Endothelial cell of umbilical vein (primary cell): ENCODE measurements around the gene CNOT4. TPM values are rescaled to one million over a fixed set of nuclear protein-coding genes. Genes with fewer than 3 reads are reported as not detected.

Experiments
- BruUV-seq: library from RNA; stranded (reverse); fragments of 400-500 nt; replicated peaks from 2 replicates; lab custom pipeline; 2021; lab: Mats Ljungman, UMichigan
- CTCF ChIA-PET: fragments of 300-600, 350-600 bp; sonication (Branson Sonifier 250); formaldehyde crosslinking; loops from one replicate; lab custom pipeline; 2021; ENCODE audit warnings: antibody characterized with exemption, inconsistent platforms; lab: Charles Lee
- POLR2A ChIA-PET: fragments of 300-600, 350-600 bp; sonication (Branson Sonifier 250); formaldehyde crosslinking; loops from one replicate; lab custom pipeline; 2021; ENCODE audit warnings: antibody characterized with exemption, inconsistent platforms; lab: Charles Lee
- DNase-seq: peaks from one replicate; pipeline ENCODE4 v3.0.0-alpha.2; 2011; ENCODE audit warnings: low read depth, low spot score
- FAIRE-seq: peaks from 2 replicates; lab custom pipeline; 2011; peaks lifted over from hg19 to GRCh38; lab: Jason Lieb, UNC
- H2AFZ ChIP-seq: 2 replicates; pipeline ENCODE4 v1.6.0; 2012; ENCODE audit warnings: low read depth, low read length, control low read depth, inconsistent platforms
- H3K27ac ChIP-seq: 2 replicates; pipeline ENCODE4 v1.5.1; 2011; ENCODE audit warnings: low read depth, mild to moderate bottlenecking, control low read depth, low read length, moderate library complexity; ENCODE audit not compliant: insufficient read depth
- H3K27me3 ChIP-seq, 2 experiments: 2 replicates each; pipeline versions ENCODE4 v1.6.0 to v1.6.1; 2011; ENCODE audit warnings: low read length in 2 of 2, mixed read lengths in 1 of 2; ENCODE audit not compliant: control insufficient read depth in 2 of 2, insufficient read depth in 2 of 2
- H3K36me3 ChIP-seq, 2 experiments: 2 replicates in 1 of 2; 3 replicates in 1 of 2; pipeline ENCODE4 v1.5.1; 2011; ENCODE audit warnings: low read length in 2 of 2, mild to moderate bottlenecking in 1 of 2, moderate library complexity in 1 of 2; ENCODE audit not compliant: control insufficient read depth in 2 of 2, insufficient read depth in 2 of 2; ENCODE audit errors: extremely low read depth in 1 of 2
- H3K4me1 ChIP-seq: 3 replicates; pipeline ENCODE4 v1.5.1; 2011; ENCODE audit warnings: mild to moderate bottlenecking, low read length; ENCODE audit not compliant: control insufficient read depth, insufficient read depth; ENCODE audit errors: extremely low read depth
- H3K4me2 ChIP-seq: 2 replicates; pipeline ENCODE4 v1.6.1; 2011; ENCODE audit warnings: low read length, control low read depth, mixed read lengths; ENCODE audit not compliant: insufficient read depth
- H3K4me3 ChIP-seq, 3 experiments: fragments of 200-600 bp in 1 of 3; sonication (generic), shearing (Covaris generic) in 1 of 3; replicated peaks in 1 of 3; 2 replicates each; pipeline ENCODE4 v1.5.1; 2011 to 2016; ENCODE audit warnings: control low read depth in 3 of 3, low read length in 3 of 3, mild to moderate bottlenecking in 2 of 3, inconsistent platforms in 1 of 3, low read depth in 1 of 3, moderate library complexity in 1 of 3; ENCODE audit not compliant: insufficient read depth in 1 of 3
- H3K79me2 ChIP-seq: 2 replicates; pipeline ENCODE4 v1.6.0; 2012; ENCODE audit warnings: low read length, inconsistent platforms; ENCODE audit not compliant: control insufficient read depth, insufficient read depth
- H3K9ac ChIP-seq: replicated peaks from 2 replicates; pipeline ENCODE3; 2011; ENCODE audit warnings: low read length, control low read depth; ENCODE audit not compliant: insufficient read depth; ENCODE audit errors: extremely low read depth
- H3K9me1 ChIP-seq: replicated peaks from 3 replicates; pipeline ENCODE4 v1.6.0; 2011; ENCODE audit warnings: mild to moderate bottlenecking, low read length; ENCODE audit not compliant: control insufficient read depth, insufficient read depth; ENCODE audit errors: extremely low read depth
- H3K9me3 ChIP-seq: replicated peaks from 2 replicates; pipeline ENCODE4 v1.5.1; 2012; ENCODE audit warnings: low read length, inconsistent platforms; ENCODE audit not compliant: control insufficient read depth, insufficient read depth
- H4K20me1 ChIP-seq: replicated peaks from 2 replicates; pipeline ENCODE3; 2011; ENCODE audit warnings: mild to moderate bottlenecking, low read length; ENCODE audit not compliant: control insufficient read depth, insufficient read depth; ENCODE audit errors: extremely low read depth
- EZH2 ChIP-seq: IDR thresholded peaks from 2 replicates; pipeline ENCODE4 v1.6.1; 2012; ENCODE audit warnings: borderline replicate concordance, low read depth, mild to moderate bottlenecking, moderate library complexity, low read length, inconsistent platforms; ENCODE audit not compliant: severe bottlenecking
- FOS ChIP-seq: IDR thresholded peaks from 2 replicates; pipeline ENCODE4 v1.6.1; 2011; ENCODE audit warnings: mild to moderate bottlenecking, low read length, moderate library complexity, borderline replicate concordance; ENCODE audit not compliant: insufficient read depth
- GATA2 ChIP-seq: IDR thresholded peaks from 2 replicates; pipeline ENCODE4 v1.7.0; 2011; ENCODE audit warnings: low read depth, mild to moderate bottlenecking, moderate library complexity, mixed read lengths, low read length; ENCODE audit not compliant: insufficient read length, insufficient read depth
- JUN ChIP-seq: IDR thresholded peaks from 2 replicates; pipeline ENCODE4 v1.6.1; 2011; ENCODE audit warnings: borderline replicate concordance, low read depth; ENCODE audit not compliant: insufficient read length, insufficient read depth
- MYC ChIP-seq: IDR thresholded peaks from one replicate; pipeline ENCODE4 v1.6.1; 2011; ENCODE audit warnings: mild to moderate bottlenecking, low read depth, low read length
- POLR2A ChIP-seq: IDR thresholded peaks from 2 replicates; pipeline ENCODE4 v1.6.1; 2012; ENCODE audit warnings: low read depth, mild to moderate bottlenecking, control low read depth, low read length
- POLR2AphosphoS5 ChIP-seq: IDR thresholded peaks from 2 replicates; pipeline ENCODE4 v1.6.1; 2012; ENCODE audit warnings: low read depth, mild to moderate bottlenecking, control low read depth, low read length, moderate library complexity; ENCODE audit not compliant: insufficient read depth
- dilution Hi-C: fragments of 300-500 bp; cut with MboI; formaldehyde crosslinking; loops from one replicate; pipeline ENCODE4 v1.15.0; 2019; ENCODE audit warnings: low sequenced_read_pairs; ENCODE audit not compliant: extremely low pct_ligation_motif_present
- intact Hi-C: fragments of 100-400 bp; cut with micrococcal nuclease; formaldehyde crosslinking; loops from one replicate; pipeline ENCODE4 v1.10.0; 2022
- polyA plus RNA-seq, 4 experiments: library from polyadenylated mRNA; depleted of rRNA in 3 of 4; stranded (reverse) in 3 of 4; unstranded in 1 of 4; fragments of >200 nt; gene quantifications; 2 replicates each; pipeline versions ENCODE4 v1.2.1 to v1.2.3, GENCODE V29; 2011 to 2012; ENCODE audit warnings: missing spikeins in 1 of 4
- total RNA-seq: library from RNA; stranded (reverse); gene quantifications from 2 replicates; pipeline ENCODE4 v1.2.3, GENCODE V29; 2021
- TF ChIP-seq, protein P1 (sequence below), 2 donors: IDR thresholded peaks; 1 replicate in 1 of 2; 2 replicates in 1 of 2; pipeline ENCODE4 v1.5.1; 2011; ENCODE audit warnings: low read length in 2 of 2, mild to moderate bottlenecking in 2 of 2, moderate library complexity in 2 of 2, control low read depth in 1 of 2, inconsistent platforms in 1 of 2, low read depth in 1 of 2; ENCODE audit not compliant: insufficient read depth in 1 of 2; ENCODE audit errors: extremely low read depth in 1 of 2
- TF ChIP-seq, protein P2 (sequence below): IDR thresholded peaks from 2 replicates; pipeline ENCODE4 v1.6.1; 2011; ENCODE audit not compliant: insufficient read depth, insufficient read length

CNOT4 gene
- total and polyA plus RNA-seq, 2 donors (not counting 3 experiments of a cell fraction or from before 2014, with no cell fraction given): 10.3 to 21.7 TPM

DNA sequence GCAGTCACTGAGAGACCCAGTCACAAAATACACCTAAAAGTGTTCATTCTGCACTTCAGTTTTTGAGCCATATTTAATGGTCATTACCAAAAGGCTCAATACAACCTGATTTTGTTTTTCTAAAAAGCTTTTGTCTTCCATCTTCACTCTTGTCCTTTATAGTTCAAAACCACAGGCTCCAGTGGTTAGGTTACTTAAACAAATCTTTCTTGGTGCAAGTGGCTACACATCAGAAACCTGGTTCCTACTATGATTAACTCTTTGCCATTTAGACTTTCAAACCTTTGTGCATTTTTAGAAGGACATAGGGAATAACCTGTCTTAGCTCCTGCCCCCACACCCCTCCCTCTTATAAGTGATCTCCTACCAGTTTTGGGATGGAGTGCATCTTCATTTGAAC lies 140.5 kb downstream of the CNOT4 start:
- intact Hi-C loops (no loop called here), dilution Hi-C loops (no loop called here)
- Histone ChIP-seq H2AFZ (no peak overlapping the region), H3K79me2 (no peaks in the 10 kb centered on the region), H3K9ac (no peak overlapping the region), H3K9me3 (no peaks in the 10 kb centered on the region), H4K20me1 (no peaks in the 10 kb centered on the region), H3K4me3 (no peak overlapping the region), H3K4me1 (no peaks in the 10 kb centered on the region), H3K9me1 (no peaks in the 10 kb centered on the region), H3K36me3 (no peaks in the 10 kb centered on the region), H3K27me3 (no peaks in the 10 kb centered on the region), H3K4me2 (no peak overlapping the region), H3K27ac (no peak overlapping the region)
- BruUV-seq: no TSS peak
- FAIRE-seq (no peak), DNase-seq (no peak)
- TF ChIP-seq MYC: no peak
- TF ChIP-seq POLR2A: no peak
- TF ChIP-seq, protein P1, sequence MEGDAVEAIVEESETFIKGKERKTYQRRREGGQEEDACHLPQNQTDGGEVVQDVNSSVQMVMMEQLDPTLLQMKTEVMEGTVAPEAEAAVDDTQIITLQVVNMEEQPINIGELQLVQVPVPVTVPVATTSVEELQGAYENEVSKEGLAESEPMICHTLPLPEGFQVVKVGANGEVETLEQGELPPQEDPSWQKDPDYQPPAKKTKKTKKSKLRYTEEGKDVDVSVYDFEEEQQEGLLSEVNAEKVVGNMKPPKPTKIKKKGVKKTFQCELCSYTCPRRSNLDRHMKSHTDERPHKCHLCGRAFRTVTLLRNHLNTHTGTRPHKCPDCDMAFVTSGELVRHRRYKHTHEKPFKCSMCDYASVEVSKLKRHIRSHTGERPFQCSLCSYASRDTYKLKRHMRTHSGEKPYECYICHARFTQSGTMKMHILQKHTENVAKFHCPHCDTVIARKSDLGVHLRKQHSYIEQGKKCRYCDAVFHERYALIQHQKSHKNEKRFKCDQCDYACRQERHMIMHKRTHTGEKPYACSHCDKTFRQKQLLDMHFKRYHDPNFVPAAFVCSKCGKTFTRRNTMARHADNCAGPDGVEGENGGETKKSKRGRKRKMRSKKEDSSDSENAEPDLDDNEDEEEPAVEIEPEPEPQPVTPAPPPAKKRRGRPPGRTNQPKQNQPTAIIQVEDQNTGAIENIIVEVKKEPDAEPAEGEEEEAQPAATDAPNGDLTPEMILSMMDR (IDR thresholded peaks at IDR 0.05; ENCODE audit: extremely low read depth in 1 of 2, insufficient read depth in 1 of 2, low read depth in 1 of 2, low read length in 2 of 2): no peak
- no peak for TF ChIP-seq POLR2AphosphoS5
- no peak for TF ChIP-seq FOS
- CTCF ChIA-PET: no interaction called here
- POLR2A ChIA-PET: no interaction called here

DNA sequence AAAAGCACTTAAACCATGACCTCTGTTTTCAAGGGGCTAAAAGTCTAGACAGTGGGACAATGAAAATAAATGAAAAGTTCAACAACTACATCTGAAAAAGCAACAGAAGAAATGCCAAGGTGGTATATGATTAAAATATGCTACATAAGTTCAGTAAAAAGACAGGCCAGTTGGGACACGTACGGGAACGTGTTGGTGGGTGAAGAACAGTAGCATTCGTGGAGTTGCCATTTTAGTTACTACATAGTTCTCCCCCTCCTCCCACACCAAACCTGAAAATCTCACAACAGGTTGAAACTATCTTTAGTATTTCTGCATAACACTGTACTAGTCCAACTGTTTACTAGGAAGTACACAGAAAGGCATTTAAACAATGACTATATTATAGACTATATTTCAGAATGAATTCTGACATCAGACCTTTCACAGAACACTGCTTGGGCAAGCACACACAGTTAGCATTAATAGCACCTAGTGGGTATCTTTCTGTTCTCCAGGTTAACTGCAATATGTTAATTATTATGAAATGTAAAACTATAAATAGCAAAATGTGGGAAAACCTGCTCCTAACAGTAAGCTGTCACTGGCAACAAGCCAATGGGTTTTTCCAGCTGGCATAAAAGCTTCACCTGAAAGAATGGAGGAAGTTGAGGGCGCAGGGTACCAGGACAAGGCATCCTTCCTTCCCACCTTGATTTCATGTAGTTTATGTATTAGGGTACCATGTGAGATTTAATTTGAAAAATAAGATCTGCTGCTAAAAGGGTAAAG lies 141.3 kb downstream of the CNOT4 start:
- no peaks in the 10 kb centered on the region for H3K4me1 ChIP-seq
- FAIRE-seq (no peak), DNase-seq (no peak)
- no peak overlapping the region for H3K4me2 ChIP-seq
- H3K9ac ChIP-seq: no peak overlapping the region
- intact Hi-C loops (no loop called here), dilution Hi-C loops (no loop called here)
- TF ChIP-seq, protein P2, sequence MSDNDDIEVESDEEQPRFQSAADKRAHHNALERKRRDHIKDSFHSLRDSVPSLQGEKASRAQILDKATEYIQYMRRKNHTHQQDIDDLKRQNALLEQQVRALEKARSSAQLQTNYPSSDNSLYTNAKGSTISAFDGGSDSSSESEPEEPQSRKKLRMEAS: no peak
- TF ChIP-seq GATA2 (no peak), EZH2 (no peak), FOS (no peak), MYC (no peak), JUN (no peak)
- H3K27ac ChIP-seq: no peak overlapping the region
- POLR2A ChIA-PET: no interaction called here
- no peaks in the 10 kb centered on the region for H4K20me1 ChIP-seq
- H2AFZ ChIP-seq: no peak overlapping the region
- CTCF ChIA-PET: no interaction called here
- no TSS peak for BruUV-seq
- no peaks in the 10 kb centered on the region for H3K9me3 ChIP-seq
- H3K4me3 ChIP-seq: no peak overlapping the region
- no peaks in the 10 kb centered on the region for H3K36me3 ChIP-seq
- H3K9me1 ChIP-seq: no peaks in the 10 kb centered on the region
- no peaks in the 10 kb centered on the region for H3K27me3 ChIP-seq
- H3K79me2 ChIP-seq: no peaks in the 10 kb centered on the region
